Effector memory CD4-positive, alpha-beta T cell (primary cell): Measurements from ENCODE around the gene RSAD1.

Source experiments
- DNase-seq, 3 donors: peaks; one replicate each; pipeline ENCODE4 v3.0.0-alpha.2; 2020
- H3K27ac ChIP-seq: 2 replicates; pipeline ENCODE4 v1.7.0; 2013; ENCODE audit warnings: mild to moderate bottlenecking, low read length, moderate library complexity; ENCODE audit not compliant: insufficient read depth, poor library complexity, severe bottlenecking
- H3K27me3 ChIP-seq: replicated peaks from 2 replicates; pipeline ENCODE4 v1.7.0; 2013; ENCODE audit warnings: mild to moderate bottlenecking, low read length; ENCODE audit not compliant: insufficient read depth, control insufficient read depth, poor library complexity, severe bottlenecking
- H3K36me3 ChIP-seq: 2 replicates; pipeline ENCODE4 v1.7.0; 2013; ENCODE audit warnings: mild to moderate bottlenecking, low read length, moderate library complexity; ENCODE audit not compliant: control insufficient read depth, insufficient read depth
- H3K4me1 ChIP-seq: 2 replicates; pipeline ENCODE4 v1.7.0; 2013; ENCODE audit warnings: low read length, mild to moderate bottlenecking; ENCODE audit not compliant: control insufficient read depth, insufficient read depth, poor library complexity, severe bottlenecking
- H3K4me3 ChIP-seq: 2 replicates; pipeline ENCODE4 v1.7.0; 2013; ENCODE audit warnings: low read length, low read depth, mild to moderate bottlenecking; ENCODE audit not compliant: insufficient read depth, poor library complexity, severe bottlenecking
- H3K9me3 ChIP-seq: 2 replicates; pipeline ENCODE4 v1.7.0; 2013; ENCODE audit warnings: mild to moderate bottlenecking, low read length, moderate library complexity; ENCODE audit not compliant: control insufficient read depth

The RSAD1 gene

DNA sequence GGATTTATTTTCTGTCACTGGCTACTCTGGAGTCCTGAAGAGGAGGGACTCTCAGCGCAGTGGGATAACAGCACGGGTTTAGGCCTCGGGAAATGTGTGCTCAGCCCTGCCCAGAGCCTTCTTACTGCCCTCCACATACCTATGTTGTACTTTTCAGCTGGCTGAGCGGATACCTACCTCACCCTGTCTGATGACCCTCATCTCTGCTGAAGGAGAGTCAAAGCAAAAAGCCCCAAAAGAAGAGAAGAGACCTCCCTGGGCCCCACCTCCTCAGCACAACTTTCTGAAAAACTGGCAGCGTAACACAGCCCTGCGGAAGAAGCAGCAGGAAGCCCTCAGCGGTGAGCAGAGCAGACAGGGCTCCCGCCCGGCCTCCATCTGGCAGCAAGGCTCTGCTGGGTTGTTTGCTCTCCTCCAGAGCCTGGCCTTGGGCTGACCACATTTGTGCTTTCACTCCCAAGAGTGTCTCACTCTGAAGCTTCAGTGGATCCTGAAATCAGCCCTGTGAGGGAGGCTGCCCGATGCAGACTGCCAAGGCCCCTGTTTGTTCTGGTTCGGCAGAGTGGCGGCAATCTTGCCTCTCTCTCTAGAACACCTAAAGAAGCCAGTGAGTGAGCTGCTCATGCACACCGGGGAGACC is 39.8 kb downstream of the RSAD1 start:
- Histone ChIP-seq H3K4me3 (no peak overlapping the region), H3K36me3 (no peaks in the 10 kb centered on the region), H3K4me1 (no peaks in the 10 kb centered on the region), H3K27ac (no peak overlapping the region), H3K9me3 (no peaks in the 10 kb centered on the region), H3K27me3 (no peaks in the 10 kb centered on the region)
- DNase-seq, result no peak

DNA sequence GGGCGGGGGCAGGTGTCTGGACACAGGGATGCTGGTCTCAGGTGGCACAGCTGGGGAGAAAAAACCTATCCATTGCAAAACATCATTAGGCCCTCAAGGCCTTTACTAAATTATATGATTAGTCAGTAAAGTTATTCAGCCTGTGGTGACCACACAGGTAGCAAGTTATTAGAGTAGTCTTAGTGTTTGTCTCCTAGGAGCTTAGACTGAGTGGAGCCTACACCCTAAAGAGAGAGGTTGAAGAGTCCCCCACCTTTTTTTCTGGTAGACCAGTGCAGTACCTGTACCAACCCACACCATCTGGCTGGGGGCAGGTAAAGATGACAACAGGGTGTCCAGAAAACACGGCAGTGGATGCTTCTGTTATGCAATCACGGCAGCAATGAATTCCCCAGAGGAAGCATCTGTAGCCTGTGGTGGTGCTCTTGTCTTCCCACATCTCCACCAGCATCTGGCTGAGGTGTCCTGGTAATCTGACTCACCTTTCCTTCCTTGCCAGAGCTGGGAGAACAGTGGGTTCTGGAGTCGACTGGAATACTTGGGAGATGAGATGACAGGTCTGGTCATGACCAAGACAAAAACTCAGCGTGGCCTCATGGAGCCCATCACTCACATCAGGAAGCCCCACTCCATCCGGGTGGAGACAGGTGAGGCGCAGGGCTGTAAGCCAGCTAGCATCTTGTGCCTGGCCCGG is 40.6 kb downstream of the RSAD1 start:
- H3K4me3 ChIP-seq, result no peak overlapping the region
- DNase-seq, result no peak
- H3K9me3 ChIP-seq, result no peaks in the 10 kb centered on the region
- H3K27me3 ChIP-seq, result no peaks in the 10 kb centered on the region
- no peaks in the 10 kb centered on the region for H3K36me3 ChIP-seq
- H3K27ac ChIP-seq, result no peak overlapping the region
- no peaks in the 10 kb centered on the region for H3K4me1 ChIP-seq

DNA sequence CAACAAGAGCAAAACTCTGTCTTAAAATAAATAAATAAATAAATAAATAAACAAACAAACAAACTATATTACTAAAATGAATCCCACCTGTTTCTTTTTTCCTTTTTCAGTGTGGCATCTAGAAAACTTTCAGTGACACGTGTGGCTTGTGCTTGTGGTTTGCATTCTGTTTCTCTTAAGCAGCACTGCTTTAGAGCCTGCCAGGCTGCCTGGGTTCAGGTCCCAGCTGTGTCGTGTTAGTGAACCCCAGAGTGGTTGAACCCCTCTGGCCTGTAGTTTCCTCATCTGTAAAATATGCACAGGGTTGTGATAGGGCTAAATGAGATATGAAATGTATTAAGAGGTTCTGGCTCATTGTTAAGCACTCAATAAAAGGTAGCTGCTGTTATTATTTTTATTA is 41.8 kb downstream of the RSAD1 start:
- no peak overlapping the region for H3K4me3 ChIP-seq
- no peaks in the 10 kb centered on the region for H3K4me1 ChIP-seq
- no peaks in the 10 kb centered on the region for H3K9me3 ChIP-seq
- H3K36me3 ChIP-seq, result no peaks in the 10 kb centered on the region
- no peak for DNase-seq
- H3K27me3 ChIP-seq, result no peaks in the 10 kb centered on the region
- no peak overlapping the region for H3K27ac ChIP-seq

DNA sequence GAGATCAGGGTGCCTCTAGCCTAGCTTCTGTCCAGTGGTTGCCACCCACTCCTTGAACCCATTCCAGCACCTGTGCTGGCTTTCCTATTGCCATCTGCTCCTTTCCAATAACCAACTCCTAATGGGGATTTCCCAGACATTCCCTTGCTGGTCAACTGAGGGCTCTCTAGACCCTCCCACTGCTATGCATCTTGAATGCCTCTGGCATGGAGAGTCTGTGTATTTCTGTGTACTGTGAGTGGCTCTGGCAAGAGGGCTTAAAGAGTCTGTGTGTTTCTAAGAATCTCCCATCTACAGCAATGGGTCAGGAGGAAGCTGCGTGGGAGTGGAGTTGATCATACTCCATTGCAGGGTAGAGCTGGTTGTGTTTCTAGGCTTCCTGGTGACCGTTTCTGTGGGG is 42.9 kb downstream of the RSAD1 start:
- no peak for DNase-seq
- Histone ChIP-seq H3K4me1 (no peaks in the 10 kb centered on the region), H3K27me3 (no peaks in the 10 kb centered on the region)

DNA sequence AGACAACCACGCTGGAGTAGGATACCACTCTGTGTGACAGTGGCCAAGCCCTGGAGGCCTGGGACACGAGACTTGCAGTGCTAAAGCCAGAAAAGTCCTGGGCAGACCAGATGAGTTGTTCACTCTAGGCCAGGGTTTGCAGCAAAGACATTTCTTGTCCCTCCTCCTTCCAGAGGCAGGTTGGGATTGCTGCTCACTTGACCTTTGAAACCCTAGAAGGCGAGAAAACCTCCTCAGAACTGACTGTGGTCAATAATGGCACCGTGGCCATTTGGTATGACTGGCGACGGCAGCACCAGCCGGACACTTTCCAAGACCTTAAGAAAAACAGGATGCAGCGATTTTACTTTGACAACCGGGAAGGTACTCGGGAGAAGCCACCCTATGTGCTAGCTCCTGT is 44.1 kb downstream of the RSAD1 start:
- Histone ChIP-seq H3K9me3 (no peaks in the 10 kb centered on the region), H3K36me3 (no peaks in the 10 kb centered on the region), H3K27me3 (no peaks in the 10 kb centered on the region), H3K4me1 (no peaks in the 10 kb centered on the region), H3K27ac (no peak overlapping the region), H3K4me3 (no peak overlapping the region)
- no peak for DNase-seq

More for the DNA sequence above, 42.9 kb downstream of the RSAD1 start:
- H3K4me3 ChIP-seq, result no peak overlapping the region
- no peak overlapping the region for H3K27ac ChIP-seq
- no peaks in the 10 kb centered on the region for H3K36me3 ChIP-seq
- H3K9me3 ChIP-seq, result no peaks in the 10 kb centered on the region

DNA sequence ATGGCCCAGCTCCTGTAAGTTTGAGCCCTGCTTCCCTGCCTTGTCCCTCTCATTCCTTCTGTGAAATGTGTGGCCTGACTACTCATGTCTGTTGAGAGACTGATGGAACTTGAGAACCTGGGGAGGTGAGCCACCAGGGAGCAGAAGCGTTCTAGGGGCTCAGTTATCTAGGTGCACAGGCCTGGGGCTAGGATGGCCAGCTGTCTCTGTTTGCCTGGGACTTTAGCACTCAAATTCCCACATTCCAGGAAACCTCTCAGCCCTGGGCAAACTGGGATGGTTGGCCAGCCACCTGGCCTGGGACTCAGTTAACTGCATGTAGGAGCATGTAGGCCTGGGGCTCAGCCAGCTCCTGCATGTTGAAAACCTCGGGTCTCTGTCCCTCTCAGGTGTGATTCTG is 44.5 kb downstream of the RSAD1 start:
- H3K4me1 ChIP-seq, result no peaks in the 10 kb centered on the region
- DNase-seq, result no peak
- no peak overlapping the region for H3K4me3 ChIP-seq
- H3K36me3 ChIP-seq, result no peaks in the 10 kb centered on the region
- no peaks in the 10 kb centered on the region for H3K27me3 ChIP-seq
- no peaks in the 10 kb centered on the region for H3K9me3 ChIP-seq
- no peak overlapping the region for H3K27ac ChIP-seq

DNA sequence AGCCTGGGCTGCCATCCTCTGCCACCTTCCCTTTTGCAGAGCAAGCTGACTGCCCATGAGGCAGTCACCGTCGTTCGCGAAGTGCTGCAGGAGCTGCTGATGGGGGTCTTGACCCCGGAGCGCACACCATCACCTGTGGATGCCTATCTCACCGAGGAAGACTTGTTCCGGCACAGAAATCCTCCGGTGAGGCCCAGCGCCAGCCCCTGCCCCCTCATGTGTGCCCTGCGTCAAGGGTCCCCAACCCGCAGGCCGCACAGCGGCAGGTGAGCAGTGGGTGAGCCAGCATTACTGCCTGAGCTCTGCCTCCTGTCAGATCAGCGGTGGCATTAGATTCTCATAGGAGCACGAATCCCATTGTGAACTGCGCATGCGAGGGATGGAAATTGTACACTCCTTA is 46.2 kb downstream of the RSAD1 start:
- Histone ChIP-seq H3K27me3 (peaks cover 3% of the 10 kb centered on the region), H3K27ac (no peak overlapping the region), H3K4me3 (no peak overlapping the region), H3K36me3 (no peaks in the 10 kb centered on the region), H3K9me3 (no peaks in the 10 kb centered on the region), H3K4me1 (no peaks in the 10 kb centered on the region)
- no peak for DNase-seq

DNA sequence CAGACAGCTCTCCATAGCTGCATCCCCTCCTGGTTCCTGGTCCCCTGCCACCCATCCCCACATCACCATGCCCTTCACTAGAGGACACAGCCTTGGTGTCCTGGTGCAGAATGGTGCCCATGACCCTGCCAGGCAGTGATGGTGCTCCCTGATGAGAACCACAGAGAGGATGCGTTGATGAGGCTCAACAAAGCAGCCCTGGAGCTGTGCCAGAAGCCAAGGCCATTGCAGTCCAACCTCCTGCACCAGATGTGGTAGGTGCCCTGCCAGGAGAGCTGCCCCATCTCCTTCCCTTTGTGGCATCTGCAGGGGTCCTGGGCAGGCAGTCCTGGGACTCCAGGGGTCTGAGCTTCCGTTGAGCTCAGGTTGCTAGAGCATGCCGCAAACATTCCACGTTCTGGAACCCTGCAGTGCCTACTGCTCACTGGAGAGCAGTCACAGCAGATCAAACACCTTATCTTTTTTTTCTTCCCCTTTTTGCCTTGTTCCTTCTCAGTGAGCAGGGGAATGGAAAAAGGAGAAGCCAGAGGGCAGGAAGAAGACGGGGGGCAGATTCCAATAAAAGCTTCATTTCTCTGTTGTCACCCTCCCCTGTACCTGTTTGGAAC is 48.6 kb downstream of the RSAD1 start:
- Histone ChIP-seq H3K27ac (no peak overlapping the region), H3K27me3 (peaks cover 19% of the 10 kb centered on the region), H3K4me1 (peaks cover 3% of the 10 kb centered on the region)

DNA sequence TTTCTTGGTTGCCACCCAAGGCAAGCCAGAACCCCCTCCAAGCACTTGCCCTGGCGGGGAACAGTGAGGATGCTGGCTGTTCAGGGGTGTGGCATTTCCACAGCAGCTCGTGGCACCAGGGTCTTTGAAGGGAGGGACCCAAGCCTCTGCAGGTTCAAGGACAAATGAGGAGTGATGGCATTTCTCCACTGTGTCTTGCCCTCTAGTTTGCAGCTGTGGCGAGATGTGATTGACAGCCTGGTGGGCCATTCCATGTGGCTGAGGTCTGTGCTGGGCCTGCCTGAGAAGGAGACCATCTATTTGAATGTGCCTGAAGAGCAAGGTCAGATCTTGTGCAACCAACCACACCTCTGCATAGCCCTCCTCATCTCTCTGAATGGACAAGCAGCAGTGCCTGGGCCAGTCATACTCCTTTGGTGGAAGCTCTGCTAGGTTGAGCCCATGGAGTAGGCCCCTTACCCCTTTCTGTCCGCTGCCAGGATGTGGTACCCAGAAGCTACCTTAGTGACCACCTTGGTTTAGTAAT is 49.4 kb downstream of the RSAD1 start:
- Histone ChIP-seq H3K36me3 (no peaks in the 10 kb centered on the region), H3K27me3 (peaks cover 27% of the 10 kb centered on the region), H3K4me3 (no peak overlapping the region), H3K4me1 (peaks cover 8% of the 10 kb centered on the region), H3K27ac (no peak overlapping the region), H3K9me3 (no peaks in the 10 kb centered on the region)
- DNase-seq, result no peak

More for the DNA sequence above, 48.6 kb downstream of the RSAD1 start:
- H3K36me3 ChIP-seq, result no peaks in the 10 kb centered on the region
- no peak for DNase-seq
- H3K9me3 ChIP-seq, result no peaks in the 10 kb centered on the region
- no peak overlapping the region for H3K4me3 ChIP-seq

DNA sequence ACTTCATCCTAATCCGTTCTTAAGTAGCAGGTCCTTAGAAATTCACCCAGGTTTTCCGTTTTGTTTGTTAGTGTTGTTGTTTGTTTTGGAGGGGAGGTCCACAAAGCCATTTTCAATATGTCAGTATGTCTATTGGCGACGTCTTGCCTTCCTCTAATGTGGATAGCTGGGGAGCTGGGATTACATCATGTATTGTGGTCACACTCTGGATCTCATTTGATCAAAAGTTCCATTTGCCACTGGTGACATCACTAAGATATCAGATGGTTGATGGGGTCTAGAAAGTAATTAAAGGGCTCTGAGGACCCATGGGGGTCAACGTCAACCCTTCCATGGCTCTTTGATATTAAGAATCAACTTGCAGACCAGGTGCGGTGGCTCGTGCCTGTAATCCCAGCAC is 51.2 kb downstream of the RSAD1 start:
- H3K27ac ChIP-seq, result no peak overlapping the region
- peaks cover 29% of the 10 kb centered on the region for H3K27me3 ChIP-seq
- H3K36me3 ChIP-seq, result no peaks in the 10 kb centered on the region
- DNase-seq, result no peak
- H3K4me3 ChIP-seq, result no peak overlapping the region
- H3K9me3 ChIP-seq, result no peaks in the 10 kb centered on the region
- peaks cover 13% of the 10 kb centered on the region for H3K4me1 ChIP-seq
